PC-3 (cell line): ENCODE results near the gene CFD. TPM values are rescaled to one million over a fixed set of nuclear protein-coding genes. Genes with fewer than 3 reads are reported as not detected.

Experiments
- ATAC-seq: fragments of 200-7000 bp; cut with Tn5 transposase; 2 replicates; pipeline ENCODE4 v1.9.1; 2020; ENCODE audit warnings: mild to moderate bottlenecking, moderate library complexity
- BruUV-seq: library from RNA; stranded (reverse); fragments of 400-500 nt; replicated peaks from 2 replicates; lab custom pipeline; 2021; lab: Mats Ljungman, UMichigan
- CTCF ChIA-PET: fragments of 300-600 bp; sonication (Branson Sonifier 250); formaldehyde crosslinking; loops from one replicate; lab custom pipeline; 2022; ENCODE audit warnings: antibody characterized with exemption; lab: Charles Lee
- POLR2A ChIA-PET: fragments of 300-600 bp; sonication (Branson Sonifier 250); formaldehyde crosslinking; loops from one replicate; lab custom pipeline; 2022; ENCODE audit warnings: antibody characterized with exemption; ENCODE audit not compliant: unreplicated experiment; lab: Charles Lee
- DNase-seq: peaks from one replicate; pipeline ENCODE4 v3.0.0-alpha.2; 2015
- H2AFZ ChIP-seq: fragments of 300-600 bp; sonication (generic); 2 replicates; pipeline ENCODE4 v1.6.0; 2016; ENCODE audit warnings: antibody characterized with exemption, low read length
- H3F3A ChIP-seq: fragments of 300-600 bp; sonication (generic); one replicate; pipeline ENCODE4 v1.6.0; 2017; ENCODE audit warnings: antibody characterized with exemption, low read length, control low read depth, mild to moderate bottlenecking; ENCODE audit not compliant: unreplicated experiment
- H3K27ac ChIP-seq: fragments of 300-600 bp; sonication (generic); 2 replicates; pipeline ENCODE4 v1.5.1; 2016; ENCODE audit warnings: mild to moderate bottlenecking, low read length
- H3K27me3 ChIP-seq: fragments of 300-600 bp; sonication (generic); 2 replicates; pipeline ENCODE4 v1.6.1; 2016; ENCODE audit warnings: low read length, mixed read lengths
- H3K36me3 ChIP-seq: fragments of 300-600 bp; sonication (generic); 2 replicates; pipeline ENCODE4 v1.6.1; 2016; ENCODE audit warnings: low read depth, mixed run types, low read length, mixed read lengths
- H3K4me1 ChIP-seq: fragments of 300-600 bp; sonication (generic); 2 replicates; pipeline ENCODE4 v1.5.1; 2016; ENCODE audit warnings: low read length; ENCODE audit not compliant: insufficient read depth
- H3K4me2 ChIP-seq: fragments of 300-600 bp; sonication (generic); 2 replicates; pipeline ENCODE4 v1.6.0; 2016; ENCODE audit warnings: low read length
- H3K4me3 ChIP-seq: fragments of 300-600 bp; sonication (generic); 2 replicates; pipeline ENCODE4 v1.5.1; 2016; ENCODE audit warnings: mild to moderate bottlenecking, low read length, mixed read lengths
- H3K79me2 ChIP-seq: fragments of 300-600 bp; sonication (generic); 2 replicates; pipeline ENCODE4 v1.6.1; 2017; ENCODE audit warnings: low read length, mixed read lengths
- H3K9ac ChIP-seq: fragments of 300-600 bp; sonication (generic); 2 replicates; pipeline ENCODE4 v1.6.0; 2016; ENCODE audit warnings: mild to moderate bottlenecking, low read length
- H3K9me2 ChIP-seq: fragments of 300-600 bp; sonication (generic); replicated peaks from 2 replicates; pipeline ENCODE4 v1.6.1; 2016; ENCODE audit warnings: mixed run types, low read length, mixed read lengths
- H3K9me3 ChIP-seq: fragments of 300-600 bp; sonication (generic); 2 replicates; pipeline ENCODE4 v1.6.1; 2016; ENCODE audit warnings: low read length, mixed read lengths
- H4K20me1 ChIP-seq: fragments of 300-600 bp; sonication (generic); 2 replicates; pipeline ENCODE4 v1.6.1; 2016; ENCODE audit warnings: low read length, mixed read lengths
- EZH2 ChIP-seq: fragments of 300-600 bp; sonication (generic); IDR thresholded peaks from one replicate; pipeline ENCODE4 v1.6.1; 2017; ENCODE audit warnings: antibody characterized with exemption, mild to moderate bottlenecking, low read length; ENCODE audit not compliant: unreplicated experiment
- EZH2phosphoT487 ChIP-seq: fragments of 300-600 bp; sonication (generic); IDR thresholded peaks from 2 replicates; pipeline ENCODE4 v1.6.1; 2018; ENCODE audit warnings: mild to moderate bottlenecking, antibody characterized with exemption, low read length, borderline replicate concordance
- intact Hi-C: fragments of 100-400 bp; cut with micrococcal nuclease; formaldehyde crosslinking; loops from 2 replicates; pipeline ENCODE4 v1.9.0; 2023
- total RNA-seq: library from RNA; depleted of rRNA; stranded (reverse); fragments of >200 nt; gene quantifications from 2 replicates; pipeline ENCODE4 v1.2.3, GENCODE V29; 2014
- TF ChIP-seq, protein P1 (sequence below): fragments of 300-600 bp; sonication (generic); conservative IDR thresholded peaks from 2 replicates; pipeline ENCODE4 v1.5.1; 2017; ENCODE audit warnings: antibody characterized with exemption, low read depth, mild to moderate bottlenecking, low read length

The CFD gene
- total RNA-seq, 1 experiment from 2014 or later = 22.4 TPM

DNA sequence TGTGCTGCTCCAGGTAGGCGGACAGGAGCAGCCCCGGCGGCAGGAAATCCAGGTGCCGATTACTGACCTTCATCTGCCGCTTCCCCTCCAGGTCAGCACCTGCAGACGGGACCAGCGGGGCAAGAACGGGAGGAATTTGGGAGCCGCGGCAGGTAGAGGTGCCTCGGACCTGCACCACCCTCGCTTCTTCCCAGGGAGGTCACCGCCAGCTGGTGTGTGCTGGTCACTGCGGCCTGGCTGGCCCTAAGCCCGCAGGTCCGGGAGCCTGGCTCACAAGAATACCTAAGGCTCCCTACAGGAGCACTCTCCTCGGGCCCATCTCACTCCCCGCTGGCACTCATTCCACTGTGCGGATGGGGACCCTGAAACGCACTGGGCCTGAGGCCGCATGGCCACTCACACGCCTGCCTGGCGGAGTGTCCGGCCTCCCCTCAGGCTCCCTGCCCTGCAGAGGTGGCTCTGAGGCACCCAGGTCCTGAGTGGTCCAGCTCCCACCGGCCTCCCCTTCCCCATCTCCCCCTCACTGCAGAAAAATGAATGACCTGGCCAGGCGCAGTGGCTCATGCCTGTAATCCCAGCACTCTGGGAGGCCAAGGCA lies 38.1 kb downstream of the CFD start:
- H3K79me2 ChIP-seq = peaks cover under 1% of the 10 kb centered on the region
- no peaks in the 10 kb centered on the region for H3K36me3 ChIP-seq
- no peaks in the 10 kb centered on the region for H3K9me2 ChIP-seq
- ATAC-seq = no peak
- H2AFZ ChIP-seq = no peak overlapping the region
- H3K4me2 ChIP-seq = no peak overlapping the region
- BruUV-seq = no TSS peak
- H3K4me1 ChIP-seq = no peaks in the 10 kb centered on the region
- H4K20me1 ChIP-seq = no peaks in the 10 kb centered on the region
- H3K4me3 ChIP-seq = no peak overlapping the region
- no peak for DNase-seq
- H3K27me3 ChIP-seq = no peaks in the 10 kb centered on the region
- no peak overlapping the region for H3K27ac ChIP-seq
- TF ChIP-seq, protein P1, sequence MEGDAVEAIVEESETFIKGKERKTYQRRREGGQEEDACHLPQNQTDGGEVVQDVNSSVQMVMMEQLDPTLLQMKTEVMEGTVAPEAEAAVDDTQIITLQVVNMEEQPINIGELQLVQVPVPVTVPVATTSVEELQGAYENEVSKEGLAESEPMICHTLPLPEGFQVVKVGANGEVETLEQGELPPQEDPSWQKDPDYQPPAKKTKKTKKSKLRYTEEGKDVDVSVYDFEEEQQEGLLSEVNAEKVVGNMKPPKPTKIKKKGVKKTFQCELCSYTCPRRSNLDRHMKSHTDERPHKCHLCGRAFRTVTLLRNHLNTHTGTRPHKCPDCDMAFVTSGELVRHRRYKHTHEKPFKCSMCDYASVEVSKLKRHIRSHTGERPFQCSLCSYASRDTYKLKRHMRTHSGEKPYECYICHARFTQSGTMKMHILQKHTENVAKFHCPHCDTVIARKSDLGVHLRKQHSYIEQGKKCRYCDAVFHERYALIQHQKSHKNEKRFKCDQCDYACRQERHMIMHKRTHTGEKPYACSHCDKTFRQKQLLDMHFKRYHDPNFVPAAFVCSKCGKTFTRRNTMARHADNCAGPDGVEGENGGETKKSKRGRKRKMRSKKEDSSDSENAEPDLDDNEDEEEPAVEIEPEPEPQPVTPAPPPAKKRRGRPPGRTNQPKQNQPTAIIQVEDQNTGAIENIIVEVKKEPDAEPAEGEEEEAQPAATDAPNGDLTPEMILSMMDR = 0 out of 2 replicates have a peak, but pooled peaks have one; percentile 21
- no peak for TF ChIP-seq EZH2phosphoT487
- TF ChIP-seq EZH2 = no peak
- ChIA-PET POLR2A (no interaction called here), CTCF (no interaction called here)
- intact Hi-C loops = no loop called here
- H3K9me3 ChIP-seq = no peaks in the 10 kb centered on the region
- H3F3A ChIP-seq = peaks cover 3% of the 10 kb centered on the region
- no peak overlapping the region for H3K9ac ChIP-seq

DNA sequence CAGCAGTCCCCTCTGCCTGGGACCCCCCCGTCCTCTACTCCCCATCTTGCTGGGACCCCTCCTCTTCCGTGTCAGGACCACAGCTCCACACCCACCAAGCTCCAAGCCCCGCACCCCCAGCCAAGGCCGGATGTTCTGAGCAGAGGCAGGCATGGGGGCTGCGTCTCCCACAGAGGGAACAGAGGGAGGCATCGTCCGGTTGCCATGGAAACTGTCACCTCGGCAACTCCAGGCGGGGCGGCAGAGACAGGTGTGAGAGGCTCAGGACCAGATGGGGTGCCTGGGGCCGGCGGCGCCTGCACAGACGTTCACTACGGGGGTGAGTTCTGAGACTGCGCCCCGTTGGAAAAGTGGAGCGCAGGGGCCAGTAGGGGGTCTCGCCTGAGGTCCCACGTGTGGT lies 39.2 kb downstream of the CFD start:
- peaks cover 2% of the 10 kb centered on the region for H3F3A ChIP-seq
- no peaks in the 10 kb centered on the region for H3K36me3 ChIP-seq
- no peaks in the 10 kb centered on the region for H3K4me1 ChIP-seq
- no peaks in the 10 kb centered on the region for H3K9me3 ChIP-seq
- H3K4me2 ChIP-seq = no peak overlapping the region
- H3K79me2 ChIP-seq = 0 out of 2 replicates have a peak, but pooled peaks cover 3% of the 10 kb centered on the region
- TF ChIP-seq, protein P1 = no peak
- TF ChIP-seq EZH2phosphoT487 (no peak), EZH2 (no peak)
- H3K9me2 ChIP-seq = no peaks in the 10 kb centered on the region
- no peak overlapping the region for H2AFZ ChIP-seq
- ATAC-seq (no peak), DNase-seq (no peak)
- H3K4me3 ChIP-seq = no peak overlapping the region
- no peaks in the 10 kb centered on the region for H3K27me3 ChIP-seq
- intact Hi-C loops = no loop called here
- no peak overlapping the region for H3K9ac ChIP-seq
- BruUV-seq = no TSS peak
- H4K20me1 ChIP-seq = no peaks in the 10 kb centered on the region
- CTCF ChIA-PET = no interaction called here
- POLR2A ChIA-PET = no interaction called here
- H3K27ac ChIP-seq = no peak overlapping the region

DNA sequence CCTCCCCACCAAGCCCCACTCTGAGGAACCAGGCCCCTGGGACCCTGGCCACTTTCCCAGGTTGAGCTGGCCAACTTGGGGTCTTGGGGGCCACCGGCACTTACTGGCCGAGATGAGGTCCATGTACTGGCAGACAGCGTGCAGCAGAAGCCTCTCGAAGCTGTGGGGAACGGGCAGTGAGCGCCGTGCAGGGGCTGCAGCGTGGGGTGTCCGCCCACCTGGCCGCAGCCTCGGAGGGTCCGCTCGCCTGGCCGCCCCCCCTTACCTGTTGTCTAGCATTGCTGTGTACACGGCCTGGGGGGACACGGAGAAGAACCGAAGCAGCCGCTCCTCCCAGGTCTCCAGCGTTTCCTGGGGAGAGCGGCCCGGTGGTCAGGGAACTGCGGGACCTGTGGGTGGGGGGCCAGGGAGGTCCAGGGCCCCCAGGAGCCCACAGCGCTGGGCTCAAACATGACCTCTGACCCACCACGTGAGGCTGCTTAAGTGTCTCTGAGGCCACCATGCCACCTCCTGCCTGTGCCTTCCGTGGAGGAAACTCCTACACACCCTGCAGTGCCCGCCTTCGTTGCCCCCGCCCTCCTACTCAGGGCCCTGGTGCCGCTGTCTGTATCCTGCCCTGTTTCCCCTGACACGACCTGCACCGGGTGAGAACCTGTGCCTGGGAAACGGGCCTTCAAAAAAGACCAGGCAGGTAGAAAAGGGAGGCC lies 40.0 kb downstream of the CFD start:
- ChIA-PET POLR2A (no interaction called here), CTCF (no interaction called here)
- H4K20me1 ChIP-seq = no peaks in the 10 kb centered on the region
- H3K9me3 ChIP-seq = no peaks in the 10 kb centered on the region
- intact Hi-C loops = no loop called here
- no peaks in the 10 kb centered on the region for H3K36me3 ChIP-seq
- DNase-seq = no peak
- H3K4me2 ChIP-seq = no peak overlapping the region
- H3K79me2 ChIP-seq = peaks cover 9% of the 10 kb centered on the region; the same call in 1 of the 2 replicates
- H3K9me2 ChIP-seq = no peaks in the 10 kb centered on the region
- TF ChIP-seq EZH2phosphoT487 = no peak
- no peak for TF ChIP-seq EZH2
- TF ChIP-seq, protein P1 = no peak
- BruUV-seq = no TSS peak
- ATAC-seq = no peak
- H3K27me3 ChIP-seq = no peaks in the 10 kb centered on the region
- H3K27ac ChIP-seq = no peak overlapping the region
- H3K9ac ChIP-seq = no peak overlapping the region
- H3K4me3 ChIP-seq = no peak overlapping the region
- H3F3A ChIP-seq = no peaks in the 10 kb centered on the region
- H2AFZ ChIP-seq = no peak overlapping the region
- no peaks in the 10 kb centered on the region for H3K4me1 ChIP-seq
